ENCODE results near the gene SNPH. TPM values are rescaled to one million over a fixed set of nuclear protein-coding genes. Genes with fewer than 3 reads are reported as not detected.

SNPH gene
- total RNA-seq, 6 donors from 2014 or later: 1.0 to 17.3 (median 2.4) TPM

- H3K27me3 ChIP-seq: no peaks in the 10 kb centered on the region
- 85 to 95% methylated on average over 1 of the region's 1 CpG for WGBS, 2 donors
- H3K36me3 ChIP-seq: no peaks in the 10 kb centered on the region
- TF ChIP-seq, protein P1, sequence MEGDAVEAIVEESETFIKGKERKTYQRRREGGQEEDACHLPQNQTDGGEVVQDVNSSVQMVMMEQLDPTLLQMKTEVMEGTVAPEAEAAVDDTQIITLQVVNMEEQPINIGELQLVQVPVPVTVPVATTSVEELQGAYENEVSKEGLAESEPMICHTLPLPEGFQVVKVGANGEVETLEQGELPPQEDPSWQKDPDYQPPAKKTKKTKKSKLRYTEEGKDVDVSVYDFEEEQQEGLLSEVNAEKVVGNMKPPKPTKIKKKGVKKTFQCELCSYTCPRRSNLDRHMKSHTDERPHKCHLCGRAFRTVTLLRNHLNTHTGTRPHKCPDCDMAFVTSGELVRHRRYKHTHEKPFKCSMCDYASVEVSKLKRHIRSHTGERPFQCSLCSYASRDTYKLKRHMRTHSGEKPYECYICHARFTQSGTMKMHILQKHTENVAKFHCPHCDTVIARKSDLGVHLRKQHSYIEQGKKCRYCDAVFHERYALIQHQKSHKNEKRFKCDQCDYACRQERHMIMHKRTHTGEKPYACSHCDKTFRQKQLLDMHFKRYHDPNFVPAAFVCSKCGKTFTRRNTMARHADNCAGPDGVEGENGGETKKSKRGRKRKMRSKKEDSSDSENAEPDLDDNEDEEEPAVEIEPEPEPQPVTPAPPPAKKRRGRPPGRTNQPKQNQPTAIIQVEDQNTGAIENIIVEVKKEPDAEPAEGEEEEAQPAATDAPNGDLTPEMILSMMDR (IDR thresholded peaks at IDR 0.05): no peak
- TF ChIP-seq POLR2A (IDR thresholded peaks at IDR 0.05) (no peak), EP300 (IDR thresholded peaks at IDR 0.05) (no peak), POLR2AphosphoS5 (IDR thresholded peaks at IDR 0.05) (no peak)
- DNase-seq (no peak), ATAC-seq (ENCODE audit: low FRiP score in 2 of 2) (no peak)
- no peaks in the 10 kb centered on the region for H3K9me3 ChIP-seq
- no peak overlapping the region for H3K27ac ChIP-seq
- H3K4me3 ChIP-seq: no peak overlapping the region
- H3K4me1 ChIP-seq: peaks cover 0 to 12% (median 2%) of the 10 kb centered on the region in 4 donors
Measured at GRCh38 chr20:1287306-1287705, 21.2 kb downstream of the SNPH start.

DNA sequence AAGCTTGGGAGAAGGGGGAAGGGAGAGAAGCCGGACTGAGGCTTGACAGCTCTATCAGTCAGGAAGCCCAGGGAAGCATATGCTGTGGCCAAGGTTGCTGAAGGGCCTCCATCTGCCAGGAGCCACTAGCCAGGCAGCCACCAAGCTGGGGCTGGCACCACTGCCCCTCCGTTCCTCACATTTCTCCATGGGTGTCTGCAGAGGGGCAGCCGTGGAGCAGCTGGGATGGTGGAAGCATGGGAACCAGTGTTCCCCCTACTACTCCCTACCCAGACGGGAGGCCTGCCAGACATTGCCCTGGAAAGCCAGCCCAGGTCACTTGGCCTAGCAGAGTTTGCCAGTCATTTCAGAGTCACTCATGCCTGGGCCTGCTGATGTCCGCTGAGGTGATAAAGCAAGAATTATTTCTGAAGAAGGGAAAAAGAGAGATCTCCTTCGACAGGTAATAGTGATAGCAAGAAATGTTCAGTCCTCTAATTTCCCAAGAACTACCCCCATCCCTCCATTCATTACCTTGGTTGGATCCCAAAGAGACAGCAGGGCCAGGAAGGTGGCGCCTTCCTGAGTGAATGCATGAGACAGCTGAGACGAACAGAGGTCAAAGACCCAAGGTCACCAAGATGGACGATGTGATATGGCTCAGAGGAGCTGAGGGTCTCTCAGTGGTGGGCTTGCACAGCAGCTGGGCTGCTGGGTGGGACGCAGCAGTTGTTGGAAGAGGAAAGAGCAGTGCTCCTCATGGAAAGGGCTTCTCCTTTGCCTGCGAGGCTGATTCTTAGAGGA is 21.9 kb downstream of the SNPH start:
- 87 to 91% methylated on average over 10 to 11 of the region's 11 CpGs for WGBS, 2 donors
- H3K27ac ChIP-seq: no peak overlapping the region
- no peaks in the 10 kb centered on the region for H3K27me3 ChIP-seq

GRCh38 chr20:1291191-1291741 is 25.2 kb downstream of the SNPH start:
- DNase-seq (no peak), ATAC-seq (ENCODE audit: low FRiP score in 2 of 2) (no peak)
- Histone ChIP-seq H3K4me3 (no peak overlapping the region), H3K9me3 (no peaks in the 10 kb centered on the region), H3K27me3 (no peaks in the 10 kb centered on the region), H3K27ac (no peak overlapping the region), H3K4me1 (peaks cover 0 to 5% (median 2%) of the 10 kb centered on the region in 4 donors), H3K36me3 (no peaks in the 10 kb centered on the region)
- WGBS, 2 donors: 55 to 59% methylated on average over 2 to 5 of the region's 5 CpGs
- TF ChIP-seq POLR2AphosphoS5 (IDR thresholded peaks at IDR 0.05): no peak
- TF ChIP-seq EP300 (IDR thresholded peaks at IDR 0.05): no peak
- TF ChIP-seq, protein P1 (IDR thresholded peaks at IDR 0.05): no peak
- no peak for TF ChIP-seq POLR2A (IDR thresholded peaks at IDR 0.05)

More for the DNA sequence above, 21.9 kb downstream of the SNPH start:
- Histone ChIP-seq H3K9me3 (no peaks in the 10 kb centered on the region), H3K36me3 (no peaks in the 10 kb centered on the region), H3K4me1 (peaks cover 0 to 11% (median 2%) of the 10 kb centered on the region in 4 donors), H3K4me3 (no peak overlapping the region)
- DNase-seq (no peak), ATAC-seq (ENCODE audit: low FRiP score in 2 of 2) (no peak)
- no peak for TF ChIP-seq POLR2AphosphoS5 (IDR thresholded peaks at IDR 0.05)
- TF ChIP-seq, protein P1 (IDR thresholded peaks at IDR 0.05): no peak
- TF ChIP-seq POLR2A (IDR thresholded peaks at IDR 0.05): no peak
- no peak for TF ChIP-seq EP300 (IDR thresholded peaks at IDR 0.05)

DNA sequence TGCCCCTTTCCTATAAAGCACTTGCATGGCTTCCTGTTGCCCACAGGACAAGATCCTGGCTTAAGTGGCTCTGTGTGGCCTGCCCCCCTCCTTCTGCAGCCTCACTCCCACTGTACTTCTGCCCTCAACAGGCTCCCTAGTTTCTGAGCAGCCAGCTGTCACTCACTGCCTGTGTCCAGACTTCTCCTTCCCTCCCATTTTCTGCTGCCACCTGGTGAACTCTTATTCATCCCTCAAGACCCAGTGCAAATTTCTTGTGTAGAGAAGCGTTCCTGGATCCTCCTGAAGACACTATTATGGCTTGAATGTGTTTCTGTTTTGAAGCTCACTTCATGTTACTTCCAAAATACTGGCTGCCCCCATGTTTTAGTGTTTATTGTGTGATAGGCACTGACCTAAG is 26.5 kb downstream of the SNPH start:
- H3K27ac ChIP-seq: no peak overlapping the region
- no peak for ATAC-seq (ENCODE audit: low FRiP score in 2 of 2)
- TF ChIP-seq EP300 (IDR thresholded peaks at IDR 0.05) (no peak), POLR2AphosphoS5 (IDR thresholded peaks at IDR 0.05) (no peak), POLR2A (IDR thresholded peaks at IDR 0.05) (no peak)
- TF ChIP-seq, protein P1 (IDR thresholded peaks at IDR 0.05): no peak
- H3K27me3 ChIP-seq: no peaks in the 10 kb centered on the region
- no peaks in the 10 kb centered on the region for H3K9me3 ChIP-seq
- peaks cover 0 to 6% (median 0%) of the 10 kb centered on the region in 4 donors for H3K36me3 ChIP-seq
- H3K4me3 ChIP-seq: no peak overlapping the region
- 95 to 100% methylated on average over 1 of the region's 1 CpG for WGBS, 2 donors
- H3K4me1 ChIP-seq: peaks cover 0 to 5% (median 2%) of the 10 kb centered on the region in 4 donors
- DNase-seq: no peak

All from upper lobe of left lung (tissue), 6 donors.